Peyer's patch (tissue), 4 donors: Measurements from ENCODE around the gene FAM184A. TPM values are rescaled to one million over a fixed set of nuclear protein-coding genes. Genes with fewer than 3 reads are reported as not detected.

Source experiments
- DNase-seq, 3 donors: peaks; one replicate each; pipeline ENCODE4 v3.0.0-alpha.2; 2017 to 2019
- H3K27ac ChIP-seq, 4 donors: fragments of 200-600 bp; sonication (generic); one replicate each; pipeline ENCODE4 v1.5.1; 2016 to 2019
- H3K27me3 ChIP-seq, 2 donors: fragments of 200-600 bp; sonication (generic); one replicate each; pipeline ENCODE4 v1.5.1; 2019
- H3K36me3 ChIP-seq, 3 donors: fragments of 200-600 bp; sonication (generic); one replicate each; pipeline ENCODE4 v1.5.1; 2016 to 2019
- H3K4me1 ChIP-seq, 4 donors: fragments of 200-600 bp; sonication (generic); one replicate each; pipeline ENCODE4 v1.5.1; 2016 to 2019
- H3K4me3 ChIP-seq, 4 donors: fragments of 200-600 bp; sonication (generic); 1 replicate in 3 of 4; 2 replicates in 1 of 4; pipeline ENCODE4 v1.5.1; 2016 to 2019; ENCODE audit warnings: mild to moderate bottlenecking in 1 of 4
- H3K9me3 ChIP-seq, 4 donors: fragments of 200-600 bp; sonication (generic); one replicate each; pipeline ENCODE4 v1.5.1; 2016 to 2019; ENCODE audit warnings: mild to moderate bottlenecking in 1 of 4
- POLR2A ChIP-seq, 2 donors: fragments of 450-650 bp; IDR thresholded peaks; one replicate each; pipeline ENCODE4 v1.5.1; 2017; ENCODE audit warnings: antibody characterized with exemption in 2 of 2, mild to moderate bottlenecking in 2 of 2, moderate library complexity in 2 of 2
- total RNA-seq, 4 donors: library from RNA; depleted of rRNA; stranded (reverse); fragments of >200 nt; gene quantifications; one replicate each; pipeline ENCODE4 v1.1.0, GENCODE V29; 2016
- TF ChIP-seq, protein P1 (sequence below), 6 experiments: fragments of 450-650 bp in 4 of 6; fragments of 200-600 bp in 2 of 6; sonication (generic) in 1 of 6; IDR thresholded peaks; one replicate each; pipeline ENCODE4 v1.5.1; 2017 to 2019; ENCODE audit warnings: antibody characterized with exemption in 6 of 6, mild to moderate bottlenecking in 3 of 6, moderate library complexity in 1 of 6

The FAM184A gene
- total RNA-seq, 4 donors from 2014 or later, result 2.7 to 11.9 (median 8.8) TPM

DNA sequence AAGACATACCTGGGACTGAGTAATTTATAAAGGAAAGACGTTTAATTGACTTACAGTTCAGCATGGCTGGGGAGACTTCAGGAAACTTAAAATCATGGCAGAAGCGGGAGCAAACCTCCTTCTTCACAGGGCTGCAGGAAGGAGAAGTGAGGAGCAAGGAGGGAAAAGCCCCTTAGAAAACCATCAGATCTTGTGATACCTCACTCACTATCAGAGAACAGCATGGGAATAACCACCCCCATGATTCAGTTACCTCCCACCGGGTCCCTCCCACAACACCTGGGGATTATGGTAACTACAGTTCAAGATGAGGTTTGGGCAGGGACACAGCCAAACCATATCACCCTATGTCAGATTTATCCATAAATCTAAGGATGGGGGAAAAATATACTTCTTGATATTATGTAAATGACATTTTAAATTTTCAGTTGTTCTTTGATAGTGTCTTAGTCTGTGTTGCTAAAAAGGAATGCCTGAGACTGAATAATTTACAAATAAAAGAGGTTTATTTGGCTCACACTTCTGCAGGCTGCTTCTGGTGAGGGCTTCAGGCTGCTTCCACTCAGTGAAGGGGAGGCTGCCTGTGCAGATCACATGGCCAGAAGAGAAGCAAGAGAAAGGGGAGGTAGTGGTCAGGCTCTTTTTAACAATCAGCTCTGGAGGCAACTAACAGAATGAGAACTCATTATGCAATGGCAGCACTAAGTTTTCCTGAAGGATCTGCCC lies 142.3 kb downstream of the FAM184A start:
- peaks cover 0 to 7% (median 0%) of the 10 kb centered on the region in 4 donors for H3K4me1 ChIP-seq
- DNase-seq, result no peak
- H3K27ac ChIP-seq, result no peak overlapping the region
- TF ChIP-seq, protein P1, sequence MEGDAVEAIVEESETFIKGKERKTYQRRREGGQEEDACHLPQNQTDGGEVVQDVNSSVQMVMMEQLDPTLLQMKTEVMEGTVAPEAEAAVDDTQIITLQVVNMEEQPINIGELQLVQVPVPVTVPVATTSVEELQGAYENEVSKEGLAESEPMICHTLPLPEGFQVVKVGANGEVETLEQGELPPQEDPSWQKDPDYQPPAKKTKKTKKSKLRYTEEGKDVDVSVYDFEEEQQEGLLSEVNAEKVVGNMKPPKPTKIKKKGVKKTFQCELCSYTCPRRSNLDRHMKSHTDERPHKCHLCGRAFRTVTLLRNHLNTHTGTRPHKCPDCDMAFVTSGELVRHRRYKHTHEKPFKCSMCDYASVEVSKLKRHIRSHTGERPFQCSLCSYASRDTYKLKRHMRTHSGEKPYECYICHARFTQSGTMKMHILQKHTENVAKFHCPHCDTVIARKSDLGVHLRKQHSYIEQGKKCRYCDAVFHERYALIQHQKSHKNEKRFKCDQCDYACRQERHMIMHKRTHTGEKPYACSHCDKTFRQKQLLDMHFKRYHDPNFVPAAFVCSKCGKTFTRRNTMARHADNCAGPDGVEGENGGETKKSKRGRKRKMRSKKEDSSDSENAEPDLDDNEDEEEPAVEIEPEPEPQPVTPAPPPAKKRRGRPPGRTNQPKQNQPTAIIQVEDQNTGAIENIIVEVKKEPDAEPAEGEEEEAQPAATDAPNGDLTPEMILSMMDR (IDR thresholded peaks at IDR 0.05), result no peak
- H3K9me3 ChIP-seq, result no peaks in the 10 kb centered on the region
- H3K36me3 ChIP-seq, result no peaks in the 10 kb centered on the region
- H3K4me3 ChIP-seq, result no peak overlapping the region
- H3K27me3 ChIP-seq, result no peaks in the 10 kb centered on the region

GRCh38 chr6:118935331-118935668 lies 143.2 kb downstream of the FAM184A start:
- DNase-seq, result no peak
- TF ChIP-seq POLR2A (IDR thresholded peaks at IDR 0.05), result no peak
- TF ChIP-seq, protein P1 (IDR thresholded peaks at IDR 0.05), result no peak
- Histone ChIP-seq H3K9me3 (no peaks in the 10 kb centered on the region), H3K36me3 (peaks cover 0 to 7% (median 0%) of the 10 kb centered on the region in 3 donors), H3K27me3 (no peaks in the 10 kb centered on the region), H3K4me3 (peak overlapping the region; percentile 57 to 87 (median 74)), H3K4me1 (peaks cover 0 to 7% (median 0%) of the 10 kb centered on the region in 4 donors), H3K27ac (peak overlapping the region; percentile 90 to 95 (median 91))

DNA sequence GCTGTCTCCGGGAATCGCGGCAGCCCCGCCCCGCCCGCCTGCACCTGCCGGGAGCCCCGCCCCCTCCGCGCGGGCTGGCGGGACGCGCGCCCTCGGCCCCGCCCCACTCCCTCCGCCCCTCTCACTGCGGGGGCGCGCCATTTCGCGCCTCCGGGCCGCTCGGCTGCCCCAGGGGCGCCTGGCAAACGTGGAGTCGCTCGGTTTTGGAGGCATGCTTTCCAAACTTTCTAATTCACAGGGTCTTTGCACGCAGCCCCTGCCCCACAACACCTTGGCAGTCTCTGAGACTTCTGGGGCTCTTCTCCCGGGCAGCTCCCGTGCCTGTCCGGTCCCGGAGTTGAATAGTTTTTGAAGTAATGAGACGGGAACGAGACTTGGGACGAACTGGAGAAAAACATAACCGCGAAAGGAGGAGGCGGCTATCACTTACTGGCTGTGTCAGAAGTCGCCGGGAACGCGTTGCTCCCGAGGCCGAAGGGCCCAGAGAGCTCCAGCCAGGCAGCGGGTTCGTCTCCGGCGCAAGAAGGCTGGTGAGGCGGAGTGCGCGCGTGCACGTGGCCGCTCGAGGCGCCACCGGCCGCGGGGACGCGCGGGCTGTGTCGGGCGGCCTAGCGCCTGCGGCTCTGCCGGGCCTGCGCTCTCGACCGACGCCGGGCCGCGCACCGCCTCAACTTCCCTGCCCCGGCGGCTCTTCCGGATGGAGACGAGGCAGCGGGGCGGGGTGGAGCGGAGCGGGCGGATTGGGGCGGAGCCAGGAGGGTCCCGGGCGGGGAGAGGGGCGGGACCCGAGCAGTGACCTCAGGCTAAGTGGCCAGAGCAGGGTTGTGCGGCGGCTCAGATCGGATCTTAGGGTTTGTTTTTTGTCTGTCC lies 143.8 kb downstream of the FAM184A start, which contains the start of gene MCM9:
TSS of gene MCM9 (minus strand) at position 699 of the 870 bp plus-strand sequence. CDS start 3,436 bp downstream, outside the sequence.
- H3K9me3 ChIP-seq, result no peaks in the 10 kb centered on the region
- no peaks in the 10 kb centered on the region for H3K27me3 ChIP-seq
- peaks cover 0 to 7% (median 0%) of the 10 kb centered on the region in 4 donors for H3K4me1 ChIP-seq
- peak within 1 kb of the TSS; percentile 90 to 95 (median 91) for H3K27ac ChIP-seq
- peaks cover 0 to 10% (median 0%) of the 10 kb centered on the region in 3 donors for H3K36me3 ChIP-seq
- H3K4me3 ChIP-seq, result peak within 1 kb of the TSS; percentile 57 to 87 (median 74)
- TF ChIP-seq, protein P1 (IDR thresholded peaks at IDR 0.05), result peak in 1 of 6 experiments; percentile 13
- TF ChIP-seq POLR2A (IDR thresholded peaks at IDR 0.05), result peak; percentile 35 to 54
- DNase-seq, result peak; percentile 87 to 96 (median 95)

DNA sequence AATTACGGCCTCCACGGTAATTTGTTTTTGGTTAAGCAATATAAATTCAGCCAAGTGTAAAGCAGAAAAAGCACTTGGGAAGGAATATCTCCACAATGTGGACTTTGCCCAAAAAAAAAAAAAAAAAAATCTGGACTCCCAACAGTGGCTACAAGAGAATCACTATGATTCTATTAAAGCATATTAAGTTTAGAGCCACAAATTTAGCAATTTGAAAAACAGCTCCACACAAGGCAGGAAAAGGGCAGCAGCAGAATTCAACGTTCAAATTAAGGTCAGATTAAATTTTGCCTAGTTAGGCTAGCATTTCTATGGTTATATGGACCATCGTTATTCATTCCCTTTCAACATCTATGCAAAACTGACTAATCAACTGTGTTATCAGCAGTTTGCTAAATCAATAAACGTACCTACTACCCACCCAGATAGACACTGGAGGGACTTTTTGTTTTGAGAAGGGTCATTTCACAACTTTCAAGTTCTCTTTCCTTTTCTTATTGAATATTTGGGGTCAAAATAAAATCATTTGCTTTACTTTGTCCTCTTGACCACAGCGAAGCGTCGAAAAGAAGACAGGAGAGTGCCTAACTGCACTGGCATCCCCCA lies 144.5 kb downstream of the FAM184A start:
- H3K9me3 ChIP-seq, result no peaks in the 10 kb centered on the region
- H3K27ac ChIP-seq, result peak overlapping the region; percentile 90 to 95 (median 91)
- no peaks in the 10 kb centered on the region for H3K27me3 ChIP-seq
- TF ChIP-seq, protein P1 (IDR thresholded peaks at IDR 0.05), result no peak
- no peak for TF ChIP-seq POLR2A (IDR thresholded peaks at IDR 0.05)
- no peak for DNase-seq
- H3K36me3 ChIP-seq, result peaks cover 0 to 11% (median 0%) of the 10 kb centered on the region in 3 donors
- peaks cover 0 to 7% (median 0%) of the 10 kb centered on the region in 4 donors for H3K4me1 ChIP-seq
- peak overlapping the region; percentile 57 to 87 (median 74) for H3K4me3 ChIP-seq

DNA sequence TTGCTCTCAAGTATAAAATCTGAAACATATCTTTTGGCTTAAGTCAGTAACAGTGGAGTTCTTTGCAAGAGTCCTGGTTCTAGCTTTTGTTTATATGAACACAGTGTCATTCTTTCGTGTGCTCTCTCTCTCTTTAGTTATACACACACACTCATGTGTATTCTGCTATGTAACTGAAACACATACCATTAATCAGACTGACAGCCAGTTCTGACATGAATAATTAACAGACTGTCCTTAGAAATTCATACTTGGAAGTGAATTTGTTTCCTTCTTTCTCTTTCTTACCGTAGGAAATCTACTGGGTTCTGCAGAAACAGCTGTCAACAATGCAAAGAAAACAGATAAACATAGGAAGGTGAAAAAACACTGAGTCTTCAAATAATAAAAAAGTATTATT lies 146.0 kb downstream of the FAM184A start:
- no peak overlapping the region for H3K4me3 ChIP-seq
- H3K27me3 ChIP-seq, result no peaks in the 10 kb centered on the region
- TF ChIP-seq, protein P1 (IDR thresholded peaks at IDR 0.05), result no peak
- no peak for TF ChIP-seq POLR2A (IDR thresholded peaks at IDR 0.05)
- no peaks in the 10 kb centered on the region for H3K9me3 ChIP-seq
- peaks cover 0 to 7% (median 0%) of the 10 kb centered on the region in 4 donors for H3K4me1 ChIP-seq
- H3K27ac ChIP-seq, result no peak overlapping the region
- peaks cover 0 to 24% (median 0%) of the 10 kb centered on the region in 3 donors for H3K36me3 ChIP-seq
- DNase-seq, result no peak
